B cell (primary cell): Measurements from ENCODE around the gene KCNN1. TPM values are rescaled to one million over a fixed set of nuclear protein-coding genes. Genes with fewer than 3 reads are reported as not detected.
A peak's percentile ranks its signal among the peaks of the same experiment; 100 is the strongest.

Experiments used
- ATAC-seq: fragments of 200-7000 bp; cut with Tn5 transposase; one replicate; pipeline ENCODE4 v1.10.0; 2021; ENCODE audit warnings: low read depth, mild to moderate bottlenecking, moderate number of reproducible peaks, moderate library complexity
- CTCF ChIA-PET: fragments of 350-600 bp; sonication (Branson Sonifier 250); formaldehyde crosslinking; loops from one replicate; lab custom pipeline; 2021; ENCODE audit warnings: antibody characterized with exemption, inconsistent platforms; lab: Charles Lee
- POLR2A ChIA-PET: fragments of 350-600 bp; sonication (Branson Sonifier 250); formaldehyde crosslinking; loops from one replicate; lab custom pipeline; 2021; ENCODE audit warnings: antibody characterized with exemption; lab: Charles Lee
- DNase-seq: peaks from one replicate; pipeline ENCODE4 v3.0.0; 2013
- H2AFZ ChIP-seq: 2 replicates; pipeline ENCODE4 v1.6.1; 2012; ENCODE audit warnings: mild to moderate bottlenecking, low read depth, low read length; ENCODE audit not compliant: insufficient read depth, poor library complexity, severe bottlenecking
- H3K27ac ChIP-seq, 2 donors: 1 replicate in 1 of 2; 2 replicates in 1 of 2; pipeline ENCODE4 v1.5.1; 2012 to 2013; ENCODE audit warnings: low read length in 2 of 2, mild to moderate bottlenecking in 2 of 2, moderate library complexity in 1 of 2
- H3K27me3 ChIP-seq, 4 experiments: fragments of 200-600 bp in 1 of 4; sonication (generic) in 1 of 4; replicated peaks in 1 of 4; 1 replicate in 2 of 4; 2 replicates in 2 of 4; pipeline versions ENCODE4 v1.6.1 to v1.7.0; 2013 to 2016; ENCODE audit warnings: low read length in 3 of 4, mild to moderate bottlenecking in 2 of 4, mixed read lengths in 1 of 4, moderate library complexity in 1 of 4; ENCODE audit not compliant: insufficient read depth in 4 of 4, control insufficient read depth in 3 of 4; ENCODE audit errors: control extremely low read depth in 1 of 4
- H3K36me3 ChIP-seq, 2 experiments: replicated peaks in 1 of 2; 1 replicate in 1 of 2; 2 replicates in 1 of 2; pipeline versions ENCODE4 v1.6.1 to v1.7.1; 2013; ENCODE audit warnings: low read length in 1 of 2; ENCODE audit not compliant: insufficient read depth in 2 of 2, control insufficient read depth in 1 of 2; ENCODE audit errors: control extremely low read depth in 1 of 2, extremely low read depth in 1 of 2
- H3K4me1 ChIP-seq, 2 donors: fragments of 200-600 bp in 1 of 2; sonication (generic) in 1 of 2; 1 replicate in 1 of 2; 2 replicates in 1 of 2; pipeline versions ENCODE4 v1.5.1 to v1.6.1; 2013 to 2017; ENCODE audit warnings: low read length in 2 of 2; ENCODE audit not compliant: control insufficient read depth in 2 of 2, insufficient read depth in 2 of 2
- H3K4me2 ChIP-seq: replicated peaks from 2 replicates; pipeline ENCODE3; 2012; ENCODE audit warnings: mild to moderate bottlenecking, low read depth, low read length; ENCODE audit not compliant: poor library complexity, severe bottlenecking
- H3K4me3 ChIP-seq, 5 experiments: fragments of 200-600 bp in 1 of 5; sonication (generic) in 1 of 5; 1 replicate in 3 of 5; 2 replicates in 2 of 5; pipeline versions ENCODE4 v1.5.1 to v1.7.0; 2011 to 2016; ENCODE audit warnings: low read length in 4 of 5, mild to moderate bottlenecking in 4 of 5, low read depth in 2 of 5, control low read depth in 1 of 5, moderate library complexity in 1 of 5; ENCODE audit not compliant: insufficient read depth in 1 of 5; ENCODE audit errors: control extremely low read depth in 1 of 5, extremely low read depth in 1 of 5
- H3K79me2 ChIP-seq: fragments of 200-600 bp; sonication (generic); one replicate; pipeline ENCODE4 v1.6.0; 2016; ENCODE audit warnings: low read length; ENCODE audit not compliant: control insufficient read depth, insufficient read depth
- H3K9ac ChIP-seq: fragments of 200-600 bp; sonication (generic); 2 replicates; pipeline ENCODE4 v1.6.1; 2017; ENCODE audit warnings: mild to moderate bottlenecking, low read length, moderate library complexity
- H3K9me3 ChIP-seq, 3 donors: one replicate each; pipeline versions ENCODE4 v1.6.1 to v1.7.1; 2013; ENCODE audit warnings: low read length in 2 of 3; ENCODE audit not compliant: control insufficient read depth in 2 of 3, insufficient read depth in 1 of 3; ENCODE audit errors: control extremely low read depth in 1 of 3
- H4K20me1 ChIP-seq: 2 replicates; pipeline ENCODE4 v1.6.0; 2012; ENCODE audit warnings: mild to moderate bottlenecking, low read length; ENCODE audit not compliant: insufficient read depth, control insufficient read depth, poor library complexity, severe bottlenecking
- H3K27ac Mint-ChIP-seq: one replicate; pipeline ENCODE4 v1.8.0; 2021; ENCODE audit warnings: mixed read lengths
- H3K27me3 Mint-ChIP-seq: one replicate; pipeline ENCODE4 v1.8.0; 2021; ENCODE audit warnings: mixed read lengths
- H3K4me1 Mint-ChIP-seq: one replicate; pipeline ENCODE4 v1.8.0; 2021; ENCODE audit warnings: mixed read lengths
- H3K4me3 Mint-ChIP-seq: one replicate; pipeline ENCODE4 v1.8.0; 2021; ENCODE audit warnings: mixed read lengths
- H3K9me3 Mint-ChIP-seq: one replicate; pipeline ENCODE4 v1.8.0; 2022; ENCODE audit warnings: mixed read lengths; ENCODE audit not compliant: insufficient read depth
- EZH2 ChIP-seq: IDR thresholded peaks from 2 replicates; pipeline ENCODE4 v1.6.1; 2012; ENCODE audit warnings: borderline replicate concordance, low read depth, mild to moderate bottlenecking, moderate library complexity, low read length; ENCODE audit not compliant: insufficient read depth, poor library complexity, severe bottlenecking
- WGBS: methylation state at CpG from one replicate; pipeline ENCODE4 v1.1.5; 2013; ENCODE audit warnings: missing lambda C conversion rate; ENCODE audit not compliant: insufficient coverage; 5-methylcytosine and 5-hydroxymethylcytosine counted together
- intact Hi-C: fragments of 100-400 bp; cut with micrococcal nuclease; formaldehyde crosslinking; loops from one replicate; pipeline ENCODE4 v1.10.0; 2022
- polyA plus RNA-seq: library from polyadenylated mRNA; depleted of rRNA; stranded (reverse); fragments of >200 nt; gene quantifications from 2 replicates; pipeline ENCODE4 v1.2.3, GENCODE V29; 2012
- total RNA-seq, 2 donors: library from RNA; stranded (reverse); fragments of 120-200 nt in 1 of 2; gene quantifications; 1 replicate in 1 of 2; 2 replicates in 1 of 2; pipeline versions ENCODE4 v1.2.3 to v1.2.4, GENCODE V29; 2013 to 2022
- TF ChIP-seq, protein P1 (sequence below): fragments of 200-600 bp; IDR thresholded peaks from one replicate; pipeline ENCODE4 v1.8.0; 2022; ENCODE audit warnings: antibody characterized with exemption, mild to moderate bottlenecking

The KCNN1 gene
- total and polyA plus RNA-seq, 2 donors (not counting 1 experiment from before 2014, with no cell fraction given) = 0.04 TPM; not detected in 1

DNA sequence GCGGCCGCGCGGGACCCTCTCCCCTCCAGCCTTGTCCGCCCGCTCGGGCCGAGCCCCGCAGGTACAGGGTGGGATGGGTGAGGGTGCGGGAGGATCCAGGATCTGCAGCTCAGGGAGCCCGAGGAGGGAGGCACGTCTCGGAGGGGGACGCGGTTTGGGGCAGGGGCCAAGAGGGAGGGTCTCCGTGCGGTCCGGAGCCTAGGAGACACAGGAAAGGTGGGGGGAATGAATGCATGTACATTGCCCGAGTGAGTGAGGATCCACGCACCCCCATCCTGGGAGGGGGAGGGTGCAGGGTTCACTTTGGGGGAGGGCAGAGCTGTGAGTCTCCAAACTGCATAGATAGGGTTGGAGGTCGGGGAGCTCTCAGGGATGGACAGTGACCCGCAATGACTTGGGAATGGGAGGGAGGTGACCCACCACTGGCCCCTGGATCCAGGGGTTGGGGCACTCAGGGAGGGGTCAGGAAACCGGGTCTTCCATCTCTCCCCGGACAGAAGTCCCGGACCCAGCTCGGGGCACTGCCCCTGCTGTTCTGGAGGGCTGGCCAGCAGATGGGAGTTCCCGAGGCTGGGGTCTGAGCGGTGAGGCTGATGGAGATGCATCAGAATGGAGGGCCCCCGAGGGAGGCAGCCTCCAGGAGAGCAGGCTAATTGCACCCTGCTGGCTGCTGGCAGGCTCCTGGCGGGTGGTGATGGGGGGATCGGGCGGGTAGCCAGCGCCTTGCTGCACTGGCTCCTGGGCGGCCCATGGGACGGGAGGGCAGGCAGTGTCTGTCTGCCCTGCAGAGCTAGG is 547 bp downstream of the KCNN1 start:
- H3K4me1 ChIP-seq = peaks cover 4 to 10% of the 10 kb centered on the region in 2 donors
- H3K27ac Mint-ChIP-seq = peak overlapping the region; percentile 20
- TF ChIP-seq, protein P1, sequence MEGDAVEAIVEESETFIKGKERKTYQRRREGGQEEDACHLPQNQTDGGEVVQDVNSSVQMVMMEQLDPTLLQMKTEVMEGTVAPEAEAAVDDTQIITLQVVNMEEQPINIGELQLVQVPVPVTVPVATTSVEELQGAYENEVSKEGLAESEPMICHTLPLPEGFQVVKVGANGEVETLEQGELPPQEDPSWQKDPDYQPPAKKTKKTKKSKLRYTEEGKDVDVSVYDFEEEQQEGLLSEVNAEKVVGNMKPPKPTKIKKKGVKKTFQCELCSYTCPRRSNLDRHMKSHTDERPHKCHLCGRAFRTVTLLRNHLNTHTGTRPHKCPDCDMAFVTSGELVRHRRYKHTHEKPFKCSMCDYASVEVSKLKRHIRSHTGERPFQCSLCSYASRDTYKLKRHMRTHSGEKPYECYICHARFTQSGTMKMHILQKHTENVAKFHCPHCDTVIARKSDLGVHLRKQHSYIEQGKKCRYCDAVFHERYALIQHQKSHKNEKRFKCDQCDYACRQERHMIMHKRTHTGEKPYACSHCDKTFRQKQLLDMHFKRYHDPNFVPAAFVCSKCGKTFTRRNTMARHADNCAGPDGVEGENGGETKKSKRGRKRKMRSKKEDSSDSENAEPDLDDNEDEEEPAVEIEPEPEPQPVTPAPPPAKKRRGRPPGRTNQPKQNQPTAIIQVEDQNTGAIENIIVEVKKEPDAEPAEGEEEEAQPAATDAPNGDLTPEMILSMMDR = no peak
- TF ChIP-seq EZH2 = no peak
- no peak for DNase-seq
- H3K27me3 Mint-ChIP-seq = peaks cover 42% of the 10 kb centered on the region
- H3K27me3 ChIP-seq = peaks cover 0 to 42% (median 13%) of the 10 kb centered on the region in 4 experiments
- H3K4me3 Mint-ChIP-seq = peak overlapping the region; percentile 78
- H2AFZ ChIP-seq = no peak overlapping the region
- no peak overlapping the region for H3K4me3 ChIP-seq
- H3K36me3 ChIP-seq = no peaks in the 10 kb centered on the region
- ATAC-seq = no peak
- H3K9ac ChIP-seq = no peak overlapping the region
- ChIA-PET POLR2A (interaction anchor here (0.6 to 1.1 kb wide), 2 partner anchors 22 kb away, joined by 4 to 9 read pairs; no protein-coding TSS in a partner anchor), CTCF (interaction anchor here (0.5 to 1.3 kb wide), 4 partner anchors 20 to 29 kb away, joined by 3 to 5 read pairs (median 3); no protein-coding TSS in a partner anchor)
- H3K9me3 Mint-ChIP-seq = no peaks in the 10 kb centered on the region
- H3K79me2 ChIP-seq = no peaks in the 10 kb centered on the region
- peak overlapping the region; percentile 43 for H3K4me2 ChIP-seq
- WGBS = 22% methylated on average over 30 of the region's 35 CpGs
- no peaks in the 10 kb centered on the region for H4K20me1 ChIP-seq
- peaks cover 0 to 6% (median 0%) of the 10 kb centered on the region in 3 donors for H3K9me3 ChIP-seq
- peaks cover 8% of the 10 kb centered on the region for H3K4me1 Mint-ChIP-seq
- no peak overlapping the region for H3K27ac ChIP-seq
- intact Hi-C loops = no loop called here

DNA sequence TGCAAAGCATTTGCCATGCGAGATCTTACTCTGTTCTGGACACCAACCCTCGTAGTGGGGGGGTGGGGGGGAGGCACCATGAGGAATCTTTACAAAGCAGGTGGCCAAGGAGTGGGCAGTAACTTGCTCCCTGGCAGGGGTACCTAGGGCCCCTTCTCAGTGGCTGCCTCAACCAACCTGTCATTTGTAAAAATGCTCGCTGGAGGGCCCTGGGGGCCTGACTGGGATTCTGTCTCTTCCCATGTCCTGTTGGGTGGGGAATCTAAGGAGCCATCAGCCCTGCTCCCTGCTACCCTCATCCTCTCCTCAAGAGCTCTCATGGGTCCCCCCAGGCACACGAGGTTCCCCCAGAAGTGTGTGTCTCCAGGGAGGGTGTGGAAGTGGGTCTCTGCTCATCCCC is 1.5 kb downstream of the KCNN1 start:
- Histone ChIP-seq H3K36me3 (no peaks in the 10 kb centered on the region), H3K79me2 (no peaks in the 10 kb centered on the region), H4K20me1 (no peaks in the 10 kb centered on the region), H3K9ac (no peak overlapping the region), H3K4me2 (no peak overlapping the region), H3K9me3 (peaks cover 0 to 6% (median 0%) of the 10 kb centered on the region in 3 donors), H3K27me3 (peaks cover 0 to 42% (median 13%) of the 10 kb centered on the region in 4 experiments), H3K4me3 (no peak overlapping the region), H3K27ac (no peak overlapping the region), H2AFZ (no peak overlapping the region), H3K4me1 (peaks cover 4 to 10% of the 10 kb centered on the region in 2 donors)
- Mint-ChIP-seq H3K4me3 (no peak overlapping the region), H3K4me1 (peaks cover 8% of the 10 kb centered on the region), H3K9me3 (no peaks in the 10 kb centered on the region), H3K27me3 (peaks cover 41% of the 10 kb centered on the region), H3K27ac (no peak overlapping the region)
- DNase-seq (no peak), ATAC-seq (no peak)
- 77% methylated on average over 3 of the region's 4 CpGs for WGBS
- ChIA-PET POLR2A (no interaction called here), CTCF (interaction anchor here (0.5 to 1.1 kb wide), 4 partner anchors 22 to 105 kb away, joined by 3 read pairs; partner anchors contain the start of gene CCDC124)
- intact Hi-C loops = no loop called here
- TF ChIP-seq, protein P1 = no peak
- no peak for TF ChIP-seq EZH2
